Epithelial cell of esophagus (primary cell): ENCODE data around the gene HHIPL1.

Experiments
- DNase-seq: peaks from one replicate; pipeline ENCODE4 v3.0.0; 2010; ENCODE audit warnings: low read depth
- H3K4me3 ChIP-seq: 2 replicates; pipeline ENCODE4 v1.5.1; 2011; ENCODE audit warnings: mild to moderate bottlenecking, low read length, control low read depth
- TF ChIP-seq, protein P1 (sequence below): IDR thresholded peaks from 2 replicates; pipeline ENCODE4 v1.5.1; 2011; ENCODE audit warnings: low read depth, mild to moderate bottlenecking, low read length, control low read depth, inconsistent platforms; ENCODE audit not compliant: insufficient read depth; ENCODE audit errors: missing control alignments

Gene HHIPL1

GRCh38 chr14:99645545-99646505, 896 bp downstream of the HHIPL1 start:
- DNase-seq = no peak
- H3K4me3 ChIP-seq = no peak overlapping the region
- TF ChIP-seq, protein P1, sequence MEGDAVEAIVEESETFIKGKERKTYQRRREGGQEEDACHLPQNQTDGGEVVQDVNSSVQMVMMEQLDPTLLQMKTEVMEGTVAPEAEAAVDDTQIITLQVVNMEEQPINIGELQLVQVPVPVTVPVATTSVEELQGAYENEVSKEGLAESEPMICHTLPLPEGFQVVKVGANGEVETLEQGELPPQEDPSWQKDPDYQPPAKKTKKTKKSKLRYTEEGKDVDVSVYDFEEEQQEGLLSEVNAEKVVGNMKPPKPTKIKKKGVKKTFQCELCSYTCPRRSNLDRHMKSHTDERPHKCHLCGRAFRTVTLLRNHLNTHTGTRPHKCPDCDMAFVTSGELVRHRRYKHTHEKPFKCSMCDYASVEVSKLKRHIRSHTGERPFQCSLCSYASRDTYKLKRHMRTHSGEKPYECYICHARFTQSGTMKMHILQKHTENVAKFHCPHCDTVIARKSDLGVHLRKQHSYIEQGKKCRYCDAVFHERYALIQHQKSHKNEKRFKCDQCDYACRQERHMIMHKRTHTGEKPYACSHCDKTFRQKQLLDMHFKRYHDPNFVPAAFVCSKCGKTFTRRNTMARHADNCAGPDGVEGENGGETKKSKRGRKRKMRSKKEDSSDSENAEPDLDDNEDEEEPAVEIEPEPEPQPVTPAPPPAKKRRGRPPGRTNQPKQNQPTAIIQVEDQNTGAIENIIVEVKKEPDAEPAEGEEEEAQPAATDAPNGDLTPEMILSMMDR = no peak

DNA sequence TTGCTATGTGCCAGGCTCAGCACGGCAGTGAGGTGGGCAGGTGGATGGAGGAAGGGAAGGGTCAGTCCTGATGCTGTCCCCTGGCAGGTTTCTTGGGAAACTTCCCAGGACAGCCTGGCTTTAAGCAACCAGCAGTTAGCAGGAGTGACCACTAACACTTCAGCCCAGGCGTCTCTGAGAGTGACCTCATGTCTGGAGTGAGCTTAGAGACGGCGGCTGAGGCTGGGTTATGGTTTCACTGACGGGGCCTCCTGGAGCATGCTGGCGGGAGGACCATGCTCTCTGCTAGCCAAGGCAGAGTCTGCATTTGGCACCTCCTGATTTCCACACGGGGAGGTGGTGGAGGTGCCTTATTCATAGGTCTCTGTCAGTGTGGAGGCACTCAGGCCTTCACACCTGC, 2.5 kb downstream of the HHIPL1 start:
- TF ChIP-seq, protein P1 = no peak
- H3K4me3 ChIP-seq = no peak overlapping the region
- DNase-seq = no peak

DNA sequence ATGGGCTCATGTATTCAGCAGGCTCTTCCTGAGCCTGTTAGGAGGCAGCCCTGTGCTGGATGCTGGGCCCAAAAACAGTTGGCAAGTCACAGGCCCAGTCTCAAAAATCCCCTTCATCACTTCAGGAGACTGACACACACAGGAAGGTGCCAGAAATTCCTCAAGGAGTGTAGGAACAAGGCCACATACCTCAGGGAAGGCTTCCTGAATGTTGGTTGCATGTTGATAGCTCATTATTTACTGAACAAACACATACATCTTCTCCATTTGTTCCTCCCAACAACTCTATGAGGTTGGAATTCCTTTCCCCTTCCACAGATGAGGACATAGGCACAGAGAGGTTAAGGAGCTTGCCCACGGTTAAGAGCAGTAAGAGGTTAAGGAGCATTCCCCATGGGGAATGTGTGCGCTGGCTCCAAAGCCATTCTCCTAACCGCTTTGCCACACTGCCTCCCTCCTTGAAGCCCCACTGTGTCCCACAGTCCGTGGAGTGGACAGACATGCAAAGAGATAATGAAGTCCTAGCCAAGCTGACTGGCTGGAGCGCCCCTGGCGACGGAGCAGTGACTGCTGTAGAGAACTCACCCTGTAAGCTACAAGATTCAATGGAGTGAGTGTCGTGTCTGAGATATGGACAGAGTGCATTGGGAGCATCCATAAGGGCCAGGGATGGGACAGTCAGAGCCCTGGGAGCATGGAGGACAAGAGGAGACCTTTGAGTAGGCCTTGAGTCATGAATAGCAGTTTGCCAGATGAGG, 3.3 kb downstream of the HHIPL1 start:
- no peak for DNase-seq
- H3K4me3 ChIP-seq = no peak overlapping the region
- TF ChIP-seq, protein P1 = no peak

DNA sequence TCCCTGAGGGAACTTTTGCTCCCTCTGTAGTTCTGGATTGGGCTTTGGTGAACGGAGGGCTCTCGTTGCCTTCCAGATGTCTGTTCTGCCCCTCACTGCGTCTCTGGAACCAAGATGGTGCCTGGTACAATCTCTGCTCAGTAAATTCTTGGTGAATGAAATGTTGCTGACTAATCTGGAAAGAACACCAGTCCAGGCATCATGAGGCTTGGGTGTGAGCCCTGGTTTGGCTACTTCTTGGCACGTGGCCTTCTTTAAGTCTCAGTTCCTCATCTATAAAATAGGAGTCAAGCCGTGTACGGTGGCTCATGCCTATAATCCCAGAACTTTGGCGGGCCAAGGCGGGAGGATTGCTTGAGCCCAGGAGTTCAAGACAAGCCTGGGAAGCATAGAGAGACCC, 4.3 kb downstream of the HHIPL1 start:
- H3K4me3 ChIP-seq = no peak overlapping the region
- peak; percentile 47 for DNase-seq
- TF ChIP-seq, protein P1 = no peak

GRCh38 chr14:99649643-99650042, 4.7 kb downstream of the HHIPL1 start:
- no peak overlapping the region for H3K4me3 ChIP-seq
- DNase-seq = no peak
- TF ChIP-seq, protein P1 = no peak

DNA sequence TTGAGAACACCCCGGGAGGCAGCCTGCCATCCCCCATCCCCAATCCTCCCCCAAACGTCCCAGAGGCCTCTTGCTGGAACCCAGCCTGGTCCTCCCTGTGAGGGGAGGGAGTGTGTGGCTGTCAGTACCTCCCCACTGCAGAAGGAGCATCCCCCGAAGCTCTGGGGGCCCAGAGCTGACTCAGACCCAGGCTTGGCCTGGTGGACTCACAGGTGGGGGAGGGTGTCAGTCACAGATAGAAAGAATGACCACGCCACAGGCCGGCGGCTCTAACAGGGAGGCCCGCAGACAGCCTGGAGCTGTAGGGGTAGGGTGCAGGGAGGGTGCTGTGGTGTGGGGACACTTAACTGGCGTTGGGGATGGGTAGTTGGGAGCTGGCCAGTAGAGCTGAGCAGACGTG, 5.3 kb downstream of the HHIPL1 start:
- TF ChIP-seq, protein P1 = no peak
- DNase-seq = no peak
- H3K4me3 ChIP-seq = no peak overlapping the region
